Suppressor macrophage (primary cell): ENCODE results near the gene SP6.

Experiments
- DNase-seq, 4 experiments: peaks; one replicate each; pipeline ENCODE4 v3.0.0-alpha.2; 2020 to 2022

The SP6 gene

GRCh38 chr17:47831003-47831933 lies 19.7 kb downstream of the SP6 start, which contains the start of the genes LRRC46 and MRPL10:
TSS of gene LRRC46 (plus strand) at chr17:47831670. CDS start at chr17:47831990, 320 bp downstream.
TSS of gene MRPL10 (minus strand) at chr17:47831541. CDS start at chr17:47831511, 30 bp downstream.
- DNase-seq, result peak; percentile 94 to 97 (median 96)

GRCh38 chr17:47830396-47831002 lies 20.5 kb downstream of the SP6 start:
- DNase-seq, result no peak

- no peak for DNase-seq
Observed at GRCh38 chr17:47829870-47830269, 21.1 kb downstream of the SP6 start.

GRCh38 chr17:47823519-47823918 lies 27.4 kb downstream of the SP6 start:
- no peak for DNase-seq

- no peak for DNase-seq
Observed at GRCh38 chr17:47822785-47823184, 28.2 kb downstream of the SP6 start.

- peak; percentile 74 to 87 (median 84) for DNase-seq
Observed at GRCh38 chr17:47821424-47822391, 29.3 kb downstream of the SP6 start, which contains the start of gene OSBPL7. TSS of gene OSBPL7 (minus strand) at chr17:47821794. CDS start at chr17:47820278, 1,516 bp downstream.

GRCh38 chr17:47821031-47821423 lies 29.9 kb downstream of the SP6 start:
- DNase-seq, result no peak

- no peak for DNase-seq
Observed at GRCh38 chr17:47820033-47820789, 30.8 kb downstream of the SP6 start.

GRCh38 chr17:47819475-47819874 lies 31.5 kb downstream of the SP6 start:
- DNase-seq, result no peak

GRCh38 chr17:47818002-47818695 lies 32.8 kb downstream of the SP6 start:
- DNase-seq, result no peak

- no peak for DNase-seq
Observed at GRCh38 chr17:47816947-47817346, 34.0 kb downstream of the SP6 start.

- no peak for DNase-seq
Observed at GRCh38 chr17:47816111-47816735, 34.7 kb downstream of the SP6 start.

- DNase-seq, result no peak
Observed at GRCh38 chr17:47815106-47815918, 35.7 kb downstream of the SP6 start.

GRCh38 chr17:47813512-47814031 lies 37.4 kb downstream of the SP6 start:
- no peak for DNase-seq

- no peak for DNase-seq
Observed at GRCh38 chr17:47813077-47813476, 37.9 kb downstream of the SP6 start.

- DNase-seq, result no peak
Observed at GRCh38 chr17:47812146-47812920, 38.6 kb downstream of the SP6 start.

GRCh38 chr17:47811709-47812108 lies 39.3 kb downstream of the SP6 start:
- DNase-seq, result no peak

- no peak for DNase-seq
Observed at GRCh38 chr17:47810901-47811635, 39.9 kb downstream of the SP6 start.
